HepG2 (cell line): Measurements from ENCODE around the gene C14orf93. TPM values are rescaled to one million over a fixed set of nuclear protein-coding genes. Genes with fewer than 3 reads are reported as not detected.

Experiments
- AGO2 ChIP-seq: fragments of 200-400 bp; formaldehyde crosslinking; optimal IDR thresholded peaks from 2 replicates; pipeline ENCODE3; 2017; ENCODE audit warnings: mild to moderate bottlenecking, low read depth, low read length, moderate library complexity
- CBX5 ChIP-seq: sonication (generic); formaldehyde crosslinking; IDR thresholded peaks from 2 replicates; pipeline ENCODE4 v1.4.0; 2020; ENCODE audit warnings: missing genetic modification reagents, borderline replicate concordance
- EED ChIP-seq: sonication (generic); formaldehyde crosslinking; IDR thresholded peaks from 2 replicates; pipeline ENCODE4 v1.5.0; 2020; ENCODE audit warnings: mild to moderate bottlenecking, missing genetic modification reagents
- KLF11 ChIP-seq: IDR thresholded peaks from 2 replicates; pipeline ENCODE4 v1.6.1; 2016; ENCODE audit warnings: missing compliant biosample characterization
- NCOA5 ChIP-seq: sonication (generic); formaldehyde crosslinking; IDR thresholded peaks from 2 replicates; pipeline ENCODE4 v1.4.0; 2020; ENCODE audit warnings: missing genetic modification reagents
- POLR2G ChIP-seq: fragments of 200-400 bp; formaldehyde crosslinking; IDR thresholded peaks from 2 replicates; pipeline ENCODE4 v1.6.1; 2018; ENCODE audit warnings: mild to moderate bottlenecking, low read depth, low read length, moderate library complexity
- RBM22 ChIP-seq: fragments of 200-400 bp; formaldehyde crosslinking; optimal IDR thresholded peaks from 2 replicates; pipeline ENCODE3; 2017; ENCODE audit warnings: mild to moderate bottlenecking, low read length, moderate library complexity
- ZBTB1 ChIP-seq: sonication (generic); formaldehyde crosslinking; IDR thresholded peaks from 2 replicates; pipeline ENCODE4 v1.4.0; 2020; ENCODE audit warnings: missing genetic modification reagents, borderline replicate concordance
- ZNF124 ChIP-seq: sonication (generic); formaldehyde crosslinking; IDR thresholded peaks from 2 replicates; pipeline ENCODE4 v1.4.0; 2020; ENCODE audit warnings: missing genetic modification reagents
- ZNF264 ChIP-seq: sonication (generic); formaldehyde crosslinking; IDR thresholded peaks from 2 replicates; pipeline ENCODE4 v1.4.0; 2020; ENCODE audit warnings: missing genetic modification reagents
- ZNF354B ChIP-seq: sonication (generic); formaldehyde crosslinking; IDR thresholded peaks from 2 replicates; pipeline ENCODE4 v1.8.0; 2022; ENCODE audit warnings: mild to moderate bottlenecking, missing genetic modification reagents
- ZNF619 ChIP-seq: sonication (generic); formaldehyde crosslinking; IDR thresholded peaks from 2 replicates; pipeline ENCODE4 v1.4.0; 2020; ENCODE audit warnings: mild to moderate bottlenecking, missing genetic modification reagents
- ZNF749 ChIP-seq: sonication (generic); formaldehyde crosslinking; IDR thresholded peaks from 2 replicates; pipeline ENCODE4 v1.8.0; 2022; ENCODE audit warnings: mild to moderate bottlenecking, missing genetic modification reagents, moderate library complexity, borderline replicate concordance
- ZNF776 ChIP-seq: sonication (generic); formaldehyde crosslinking; IDR thresholded peaks from 2 replicates; pipeline ENCODE4 v1.4.0; 2020; ENCODE audit warnings: mild to moderate bottlenecking, missing genetic modification reagents
- polyA plus RNA-seq, 8 experiments: library from polyadenylated mRNA; depleted of rRNA in 3 of 8; stranded (reverse) in 7 of 8; unstranded in 1 of 8; fragments of >200 nt; fragmentation: Illumina TruSeq in 4 of 8; extraction: Trizol in 4 of 8; gene quantifications; 2 replicates each; pipeline versions ENCODE4 v1.2.1 to v1.2.3, GENCODE V29; 2011 to 2016; ENCODE audit warnings: low read depth in 4 of 8, missing spikeins in 1 of 8, mixed read lengths in 1 of 8; ENCODE audit not compliant: insufficient read depth in 1 of 8
- total RNA-seq, 5 experiments: library from RNA; depleted of rRNA; stranded (reverse); fragments of >200 nt; fragmentation: Illumina TruSeq; extraction: Trizol; gene quantifications; 2 replicates each; pipeline ENCODE4 v1.2.3, GENCODE V29; 2016; ENCODE audit warnings: low read depth in 1 of 5
- TF ChIP-seq, protein P1 (sequence below): sonication (generic); formaldehyde crosslinking; conservative IDR thresholded peaks from 2 replicates; pipeline ENCODE4 v1.8.1; 2023; ENCODE audit warnings: missing genetic modification reagents
- TF ChIP-seq, protein P2 (sequence below): sonication (generic); formaldehyde crosslinking; IDR thresholded peaks from 2 replicates; pipeline ENCODE4 v1.5.0; 2020; ENCODE audit warnings: missing genetic modification reagents
- TF ChIP-seq, protein P3 (sequence below): sonication (generic); formaldehyde crosslinking; IDR thresholded peaks from 2 replicates; pipeline ENCODE4 v1.4.0; 2020; ENCODE audit warnings: missing genetic modification reagents, borderline replicate concordance
- TF ChIP-seq, protein P4 (sequence below): sonication (generic); formaldehyde crosslinking; IDR thresholded peaks from 2 replicates; pipeline ENCODE4 v1.4.0; 2020; ENCODE audit warnings: mild to moderate bottlenecking, missing genetic modification reagents
- TF ChIP-seq, protein P5 (sequence below): sonication (generic); formaldehyde crosslinking; IDR thresholded peaks from 2 replicates; pipeline ENCODE4 v1.4.0; 2020; ENCODE audit warnings: missing genetic modification reagents
- TF ChIP-seq, protein P6 (sequence below): sonication (generic); formaldehyde crosslinking; IDR thresholded peaks from 2 replicates; pipeline ENCODE4 v1.5.0; 2020; ENCODE audit warnings: missing genetic modification reagents
- TF ChIP-seq, protein P7 (sequence below): sonication (generic); formaldehyde crosslinking; IDR thresholded peaks from 2 replicates; pipeline ENCODE4 v1.8.0; 2022; ENCODE audit warnings: missing genetic modification reagents, mild to moderate bottlenecking, inconsistent platforms, borderline replicate concordance

The C14orf93 gene
- total and polyA plus RNA-seq, 2 of the 13 experiments (the other 11 are each of a cell fraction or from before 2014, with no cell fraction given), result 11.4 to 22.5 TPM

DNA sequence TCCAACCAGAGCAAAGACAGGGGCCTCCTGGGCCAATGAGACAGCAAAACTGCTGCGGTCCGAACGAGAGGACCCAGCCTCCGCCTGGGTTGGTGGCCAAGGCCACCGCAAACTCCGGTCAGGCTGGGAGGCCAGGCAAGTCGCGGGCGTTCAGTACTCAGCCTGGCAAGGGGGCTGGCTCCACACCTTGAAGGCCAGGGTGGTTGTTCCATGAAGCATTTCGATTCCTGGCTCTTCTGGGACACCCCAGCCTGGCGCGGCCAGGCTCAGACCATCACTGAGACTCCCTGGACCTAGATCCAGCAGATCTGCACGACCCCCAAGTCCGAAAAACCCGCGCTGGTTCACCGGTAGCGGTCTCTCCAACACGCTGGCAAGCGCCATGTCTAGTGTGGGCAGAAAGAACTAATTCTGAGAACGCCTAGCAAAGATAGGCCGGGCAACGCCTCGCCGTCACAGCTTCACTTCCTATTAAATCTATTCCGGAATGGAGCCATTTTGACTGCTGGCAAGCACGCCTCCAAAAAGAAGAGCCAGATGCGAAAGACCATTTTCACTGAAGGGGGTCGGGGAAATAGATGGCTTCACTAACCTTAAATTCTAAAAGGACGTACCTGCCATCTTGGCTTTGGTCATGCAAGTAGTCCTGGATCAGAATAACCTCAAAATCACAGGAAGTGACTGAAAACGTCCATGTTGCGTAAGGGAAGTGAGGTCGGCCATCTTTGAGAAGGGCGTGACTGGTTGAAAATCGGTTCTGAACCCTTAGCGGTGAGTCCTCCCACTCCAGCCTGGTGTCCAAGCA is 24.8 kb upstream of the C14orf93 start, which contains the start of gene PSMB5 (continued):
- TF ChIP-seq, protein P1, sequence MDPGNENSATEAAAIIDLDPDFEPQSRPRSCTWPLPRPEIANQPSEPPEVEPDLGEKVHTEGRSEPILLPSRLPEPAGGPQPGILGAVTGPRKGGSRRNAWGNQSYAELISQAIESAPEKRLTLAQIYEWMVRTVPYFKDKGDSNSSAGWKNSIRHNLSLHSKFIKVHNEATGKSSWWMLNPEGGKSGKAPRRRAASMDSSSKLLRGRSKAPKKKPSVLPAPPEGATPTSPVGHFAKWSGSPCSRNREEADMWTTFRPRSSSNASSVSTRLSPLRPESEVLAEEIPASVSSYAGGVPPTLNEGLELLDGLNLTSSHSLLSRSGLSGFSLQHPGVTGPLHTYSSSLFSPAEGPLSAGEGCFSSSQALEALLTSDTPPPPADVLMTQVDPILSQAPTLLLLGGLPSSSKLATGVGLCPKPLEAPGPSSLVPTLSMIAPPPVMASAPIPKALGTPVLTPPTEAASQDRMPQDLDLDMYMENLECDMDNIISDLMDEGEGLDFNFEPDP (CRISPR knock-in tag), result no peak
- TF ChIP-seq ZNF124 (CRISPR knock-in tag) (peak; percentile 92), RBM22 (no peak), KLF11 (CRISPR knock-in tag) (peak; percentile 87; the same call in 1 of the 2 replicates), NCOA5 (CRISPR knock-in tag) (no peak), CBX5 (CRISPR knock-in tag) (peak; percentile 79; the same call in 1 of the 2 replicates), ZNF776 (CRISPR knock-in tag) (peak; percentile 99), POLR2G (peak; percentile 100), ZNF264 (CRISPR knock-in tag) (peak; percentile 65; the same call in 1 of the 2 replicates), ZBTB1 (CRISPR knock-in tag) (no peak), ZNF749 (peak; percentile 92), ZNF619 (CRISPR knock-in tag) (peak; percentile 70; the same call in 1 of the 2 replicates), ZNF354B (peak; percentile 78; the same call in 1 of the 2 replicates), EED (CRISPR knock-in tag) (peak; percentile 82; the same call in 1 of the 2 replicates), AGO2 (peak; percentile 94)
- TF ChIP-seq, protein P2, sequence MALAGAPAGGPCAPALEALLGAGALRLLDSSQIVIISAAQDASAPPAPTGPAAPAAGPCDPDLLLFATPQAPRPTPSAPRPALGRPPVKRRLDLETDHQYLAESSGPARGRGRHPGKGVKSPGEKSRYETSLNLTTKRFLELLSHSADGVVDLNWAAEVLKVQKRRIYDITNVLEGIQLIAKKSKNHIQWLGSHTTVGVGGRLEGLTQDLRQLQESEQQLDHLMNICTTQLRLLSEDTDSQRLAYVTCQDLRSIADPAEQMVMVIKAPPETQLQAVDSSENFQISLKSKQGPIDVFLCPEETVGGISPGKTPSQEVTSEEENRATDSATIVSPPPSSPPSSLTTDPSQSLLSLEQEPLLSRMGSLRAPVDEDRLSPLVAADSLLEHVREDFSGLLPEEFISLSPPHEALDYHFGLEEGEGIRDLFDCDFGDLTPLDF, result no peak; the same call in 1 of the 2 replicates
- TF ChIP-seq, protein P3, sequence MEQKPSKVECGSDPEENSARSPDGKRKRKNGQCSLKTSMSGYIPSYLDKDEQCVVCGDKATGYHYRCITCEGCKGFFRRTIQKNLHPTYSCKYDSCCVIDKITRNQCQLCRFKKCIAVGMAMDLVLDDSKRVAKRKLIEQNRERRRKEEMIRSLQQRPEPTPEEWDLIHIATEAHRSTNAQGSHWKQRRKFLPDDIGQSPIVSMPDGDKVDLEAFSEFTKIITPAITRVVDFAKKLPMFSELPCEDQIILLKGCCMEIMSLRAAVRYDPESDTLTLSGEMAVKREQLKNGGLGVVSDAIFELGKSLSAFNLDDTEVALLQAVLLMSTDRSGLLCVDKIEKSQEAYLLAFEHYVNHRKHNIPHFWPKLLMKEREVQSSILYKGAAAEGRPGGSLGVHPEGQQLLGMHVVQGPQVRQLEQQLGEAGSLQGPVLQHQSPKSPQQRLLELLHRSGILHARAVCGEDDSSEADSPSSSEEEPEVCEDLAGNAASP, result peak; percentile 85
- TF ChIP-seq, protein P4, sequence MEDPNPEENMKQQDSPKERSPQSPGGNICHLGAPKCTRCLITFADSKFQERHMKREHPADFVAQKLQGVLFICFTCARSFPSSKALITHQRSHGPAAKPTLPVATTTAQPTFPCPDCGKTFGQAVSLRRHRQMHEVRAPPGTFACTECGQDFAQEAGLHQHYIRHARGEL (CRISPR knock-in tag), result peak; percentile 86; the same call in 1 of the 2 replicates
- TF ChIP-seq, protein P5, sequence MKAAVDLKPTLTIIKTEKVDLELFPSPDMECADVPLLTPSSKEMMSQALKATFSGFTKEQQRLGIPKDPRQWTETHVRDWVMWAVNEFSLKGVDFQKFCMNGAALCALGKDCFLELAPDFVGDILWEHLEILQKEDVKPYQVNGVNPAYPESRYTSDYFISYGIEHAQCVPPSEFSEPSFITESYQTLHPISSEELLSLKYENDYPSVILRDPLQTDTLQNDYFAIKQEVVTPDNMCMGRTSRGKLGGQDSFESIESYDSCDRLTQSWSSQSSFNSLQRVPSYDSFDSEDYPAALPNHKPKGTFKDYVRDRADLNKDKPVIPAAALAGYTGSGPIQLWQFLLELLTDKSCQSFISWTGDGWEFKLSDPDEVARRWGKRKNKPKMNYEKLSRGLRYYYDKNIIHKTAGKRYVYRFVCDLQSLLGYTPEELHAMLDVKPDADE (CRISPR knock-in tag), result peak; percentile 80; the same call in 1 of the 2 replicates
- TF ChIP-seq, protein P6, sequence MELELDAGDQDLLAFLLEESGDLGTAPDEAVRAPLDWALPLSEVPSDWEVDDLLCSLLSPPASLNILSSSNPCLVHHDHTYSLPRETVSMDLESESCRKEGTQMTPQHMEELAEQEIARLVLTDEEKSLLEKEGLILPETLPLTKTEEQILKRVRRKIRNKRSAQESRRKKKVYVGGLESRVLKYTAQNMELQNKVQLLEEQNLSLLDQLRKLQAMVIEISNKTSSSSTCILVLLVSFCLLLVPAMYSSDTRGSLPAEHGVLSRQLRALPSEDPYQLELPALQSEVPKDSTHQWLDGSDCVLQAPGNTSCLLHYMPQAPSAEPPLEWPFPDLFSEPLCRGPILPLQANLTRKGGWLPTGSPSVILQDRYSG, result 0 out of 2 replicates have a peak, but pooled peaks have one; percentile 80
- TF ChIP-seq, protein P7, sequence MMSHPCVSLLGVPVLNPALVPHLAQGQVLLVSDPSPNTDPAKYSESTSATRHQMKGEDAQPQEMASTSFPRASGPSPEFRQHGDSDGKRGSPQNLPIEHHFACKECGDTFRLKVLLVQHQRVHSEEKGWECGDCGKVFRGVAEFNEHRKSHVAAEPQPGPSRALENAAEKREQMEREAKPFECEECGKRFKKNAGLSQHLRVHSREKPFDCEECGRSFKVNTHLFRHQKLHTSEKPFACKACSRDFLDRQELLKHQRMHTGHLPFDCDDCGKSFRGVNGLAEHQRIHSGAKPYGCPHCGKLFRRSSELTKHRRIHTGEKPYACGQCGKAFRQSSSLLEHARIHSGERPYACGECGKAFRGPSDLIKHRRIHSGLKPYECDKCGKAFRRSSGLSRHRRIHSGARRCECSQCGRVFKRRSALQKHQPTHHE (CRISPR knock-in tag), result peak; percentile 95; the same call in 1 of the 2 replicates
